Sigmoid colon (tissue), 4 donors: Measurements from ENCODE around the gene FITM1.

Experiments used
- CTCF ChIP-seq, 4 experiments: fragments of 450-650 bp in 3 of 4; fragments of 200-600 bp in 1 of 4; IDR thresholded peaks; one replicate each; pipeline ENCODE4 v1.5.1; 2016 to 2019; ENCODE audit warnings: antibody characterized with exemption in 4 of 4, mild to moderate bottlenecking in 3 of 4, moderate library complexity in 2 of 4
- EP300 ChIP-seq, 4 donors: sonication (generic); formaldehyde crosslinking; IDR thresholded peaks; one replicate each; pipeline ENCODE4 v1.6.1; 2017; ENCODE audit warnings: antibody characterized with exemption in 4 of 4
- POLR2A ChIP-seq, 2 donors: fragments of 450-650 bp; IDR thresholded peaks; one replicate each; pipeline ENCODE4 v1.6.1; 2016; ENCODE audit warnings: antibody characterized with exemption in 2 of 2, mild to moderate bottlenecking in 2 of 2, moderate library complexity in 2 of 2

GRCh38 chr14:24172261-24172860, 41.9 kb downstream of the FITM1 start:
- TF ChIP-seq CTCF (IDR thresholded peaks at IDR 0.05) = no peak
- no peak for TF ChIP-seq POLR2A (IDR thresholded peaks at IDR 0.05)
- no peak for TF ChIP-seq EP300 (IDR thresholded peaks at IDR 0.05)
